Activated T-helper 9 cell treated with anti-CD3 and anti-CD28 coated beads, Interleukin-2, amount 50 U/mL, for 16 hours (primary cell): ENCODE data around the gene SCN1B.
"Not testable (repeated sequence)": the region's sequence is repeated elsewhere in the genome, so short reads cannot be mapped to it uniquely, and the experiment has no call there.

Experiments
- DNase-seq: peaks from one replicate; pipeline ENCODE4 v3.0.0-alpha.2; 2020; ENCODE audit warnings: low read depth

Gene SCN1B

DNA sequence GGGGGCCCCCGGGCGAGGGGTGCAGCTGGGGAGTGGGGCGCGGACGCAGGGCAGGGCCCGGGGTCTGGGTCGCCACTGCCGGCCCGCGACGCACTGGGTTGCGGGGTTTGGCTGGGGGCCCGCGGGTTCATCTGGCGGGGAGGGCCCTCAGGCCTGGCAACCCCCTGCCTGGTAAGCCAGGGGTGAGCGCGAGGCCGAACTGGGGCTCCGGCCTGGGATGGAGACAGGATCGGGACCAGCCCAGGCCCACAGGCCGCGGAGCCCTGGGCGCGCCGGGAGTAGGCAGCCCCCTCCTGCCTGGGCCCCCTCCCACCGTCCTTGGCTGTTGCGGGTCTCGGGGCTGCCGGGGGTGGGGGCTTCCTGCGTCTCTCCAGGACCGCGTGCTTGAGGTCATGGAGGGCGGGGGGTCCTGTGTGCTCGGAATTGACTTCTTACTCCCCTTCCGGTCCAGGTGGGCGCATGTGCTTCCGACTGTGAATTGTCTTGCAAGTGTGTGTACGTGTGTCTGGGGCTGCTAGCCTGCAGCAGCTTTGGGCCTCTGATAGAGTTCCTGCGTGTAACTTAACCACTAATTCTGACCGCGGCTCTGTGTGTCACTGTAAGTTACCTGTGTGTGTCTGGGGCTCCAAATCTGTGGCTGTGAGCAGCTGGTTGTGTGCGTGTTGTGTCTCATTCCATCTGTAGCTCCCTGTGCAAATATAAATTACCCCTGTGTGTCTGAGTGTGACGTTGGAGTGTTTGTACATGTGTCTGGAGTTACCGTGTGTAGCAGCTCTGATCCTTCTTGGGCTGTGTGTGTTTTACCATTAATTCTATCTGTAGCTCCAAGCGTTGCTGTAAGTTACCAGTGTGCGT is 29.4 kb upstream of the SCN1B start:
- DNase-seq: peak; percentile 44

DNA sequence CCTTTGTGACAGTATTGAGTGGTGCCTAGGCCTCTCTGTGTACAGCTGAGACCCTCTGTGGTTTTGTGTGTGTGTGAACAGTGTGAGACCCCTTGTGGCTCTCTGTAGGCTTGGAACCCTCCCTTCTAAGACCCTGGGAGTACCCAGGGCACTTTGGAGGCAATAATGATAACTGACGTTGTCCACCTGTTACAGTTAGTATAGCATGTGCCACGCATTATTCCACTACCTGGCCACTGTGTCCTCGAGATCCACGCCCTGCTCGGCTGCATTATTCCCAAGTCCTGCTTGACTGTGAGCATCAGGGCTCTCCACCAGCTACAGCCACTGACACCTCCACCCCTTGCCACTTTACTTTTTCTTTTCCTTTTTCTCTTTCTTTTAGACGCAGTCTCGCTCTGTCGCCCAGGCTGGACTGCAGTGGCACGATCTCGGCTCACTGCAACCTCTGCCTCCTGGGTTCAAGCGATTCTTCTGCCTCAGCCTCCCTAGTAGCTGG is 28.2 kb upstream of the SCN1B start:
- no peak for DNase-seq

DNA sequence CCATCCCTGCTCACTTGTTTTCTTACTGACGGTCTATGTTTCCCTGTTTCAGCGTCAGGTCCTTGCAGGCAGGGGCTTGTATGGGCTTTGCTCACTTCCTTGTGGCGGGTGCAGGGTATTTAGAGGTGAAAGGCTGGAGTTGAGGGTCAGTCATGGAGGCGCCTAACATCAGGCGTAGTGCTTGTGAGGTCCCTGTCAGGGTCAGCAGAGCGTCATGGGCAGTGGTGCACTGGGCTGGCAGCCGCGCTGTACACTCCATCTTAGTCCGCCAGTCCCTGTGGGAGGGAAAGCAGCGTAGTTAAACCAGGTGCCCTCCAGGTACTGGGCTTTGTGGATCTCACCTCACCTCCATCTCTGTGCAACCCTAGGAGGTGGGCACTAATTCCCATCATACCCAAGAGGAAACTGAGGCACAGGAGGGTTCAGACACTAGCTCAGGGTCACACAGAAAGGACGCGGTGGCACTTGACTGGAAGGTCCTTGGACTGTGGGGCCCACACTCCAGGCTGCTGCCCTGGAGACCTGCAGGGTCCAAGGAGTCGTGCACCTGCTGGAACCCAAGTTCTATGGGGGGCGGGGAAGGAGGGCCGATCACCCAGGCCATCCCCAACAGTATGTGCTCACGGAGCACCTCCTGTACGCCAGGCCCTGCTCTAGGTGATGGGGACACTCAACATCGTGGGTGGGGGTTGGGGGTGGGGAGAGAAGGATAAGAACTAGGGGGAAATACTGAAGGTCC is 25.6 kb upstream of the SCN1B start:
- no peak for DNase-seq

DNA sequence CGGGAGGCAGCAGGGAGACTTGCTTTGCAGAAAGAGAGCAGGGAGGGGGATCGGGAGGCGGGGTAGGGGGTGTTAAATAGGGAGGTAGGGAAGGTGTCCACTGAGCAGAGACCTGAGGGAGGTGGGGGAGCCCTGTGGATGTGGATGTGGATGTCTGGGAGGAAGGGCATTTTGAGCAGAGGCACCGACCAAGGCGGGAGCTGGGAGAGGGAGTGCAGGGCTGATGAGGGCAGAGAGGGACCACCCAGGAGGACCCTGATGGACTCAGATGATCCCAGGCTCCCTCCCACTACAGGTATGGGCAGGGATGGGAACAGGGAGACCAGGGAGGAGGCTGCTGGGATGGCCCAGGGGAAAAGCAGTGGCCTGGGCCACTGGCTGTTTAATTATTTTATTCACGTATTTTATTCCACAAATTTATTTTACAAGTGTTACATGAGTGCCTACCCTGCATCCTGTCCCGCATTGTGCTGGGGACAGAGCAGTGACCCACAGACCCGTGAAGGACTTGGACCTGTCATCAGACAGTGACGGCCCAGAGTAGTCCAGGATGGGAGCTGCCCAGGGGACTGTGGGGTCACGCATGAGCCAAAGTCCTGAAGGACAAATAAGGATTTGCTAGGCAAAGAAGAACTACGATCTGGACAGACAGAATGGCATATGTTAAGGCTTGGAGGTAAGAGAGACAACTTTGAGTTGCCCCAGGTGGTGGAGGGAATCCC is 24.9 kb upstream of the SCN1B start:
- no peak for DNase-seq

DNA sequence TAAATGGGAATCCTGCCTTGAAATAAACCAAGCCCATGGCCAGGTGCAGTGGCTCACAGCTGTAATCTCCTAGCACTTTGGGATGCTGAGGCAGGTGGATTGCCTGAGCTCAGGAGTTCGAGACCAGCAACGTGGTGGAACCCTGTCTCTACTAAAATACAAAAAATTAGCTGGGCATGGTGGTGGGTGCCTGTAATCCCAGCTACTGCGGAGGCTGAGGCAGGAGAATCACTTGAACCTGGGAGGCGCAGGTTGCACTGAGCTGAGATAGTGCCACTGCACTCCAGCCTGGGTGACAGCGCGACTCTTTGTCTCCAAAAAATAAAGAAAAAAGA is 24.3 kb upstream of the SCN1B start:
- DNase-seq: not testable (repeated sequence)

DNA sequence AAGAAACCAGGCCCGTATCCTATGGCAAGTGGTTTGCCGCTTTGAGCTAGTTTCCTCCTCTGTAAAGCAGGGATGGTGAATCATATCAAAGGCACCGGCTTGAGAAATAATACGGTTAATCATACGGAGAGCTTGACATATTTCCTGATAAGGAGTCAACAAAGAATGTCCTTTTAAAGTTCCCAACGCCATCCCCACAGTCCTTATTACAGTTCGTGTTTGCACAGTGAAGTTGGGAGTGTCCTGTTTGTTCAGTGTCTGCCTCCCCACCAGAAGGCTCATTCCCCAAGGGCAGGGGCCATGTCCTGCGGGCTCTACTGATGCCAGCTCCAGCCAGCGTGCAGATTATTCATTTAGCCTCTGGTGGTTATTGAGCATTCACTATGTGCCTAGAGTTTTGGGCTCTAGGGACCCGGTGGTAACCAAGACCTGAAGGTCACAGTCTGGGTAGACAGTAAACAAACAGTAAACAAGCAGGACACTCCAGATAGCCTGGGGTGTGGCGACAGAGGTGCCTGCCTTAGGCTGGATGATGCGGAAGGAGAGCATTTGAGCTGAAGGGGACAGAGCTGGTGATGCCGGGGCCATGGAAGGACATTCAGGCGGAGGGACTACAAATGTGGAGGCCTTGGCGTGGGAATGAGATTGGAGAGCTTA is 23.8 kb upstream of the SCN1B start:
- no peak for DNase-seq

DNA sequence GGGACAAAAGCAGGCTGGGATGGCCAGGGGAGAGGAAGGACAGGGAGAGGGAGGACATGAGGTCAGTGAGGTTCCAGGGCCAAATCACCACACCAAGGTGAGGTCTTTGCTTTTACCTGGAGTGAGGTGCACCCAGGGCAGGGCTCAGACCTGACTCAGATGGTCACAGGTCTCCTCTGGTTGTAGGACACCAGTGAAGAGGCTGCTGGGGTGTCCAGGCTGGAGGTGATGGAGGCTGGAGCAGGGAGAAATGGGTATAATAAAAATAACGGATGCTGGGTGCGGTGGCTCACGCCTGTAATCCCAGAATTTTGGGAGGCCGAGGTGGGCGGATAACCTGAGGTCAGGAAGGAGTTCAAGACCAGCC is 23.3 kb upstream of the SCN1B start:
- no peak for DNase-seq

DNA sequence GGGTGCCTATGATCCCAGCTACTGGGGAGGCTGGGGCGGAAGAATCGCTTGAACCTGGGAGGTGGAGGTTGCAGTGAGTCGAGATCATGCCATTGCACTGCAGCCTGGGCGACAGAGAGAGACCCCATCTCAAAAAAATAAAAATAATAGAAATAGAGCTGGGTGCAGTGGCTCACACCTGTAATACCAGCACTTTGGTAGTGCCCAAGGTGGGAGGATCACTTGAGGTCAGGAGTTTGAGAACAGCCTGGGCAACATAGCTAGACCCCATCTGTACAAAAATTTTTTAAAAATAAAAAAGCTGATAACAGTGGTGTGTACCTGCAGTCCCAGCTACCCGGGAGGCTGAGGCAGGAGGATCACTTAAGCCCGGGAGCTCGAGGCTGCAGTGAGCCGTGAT is 22.8 kb upstream of the SCN1B start:
- not testable (repeated sequence) for DNase-seq

DNA sequence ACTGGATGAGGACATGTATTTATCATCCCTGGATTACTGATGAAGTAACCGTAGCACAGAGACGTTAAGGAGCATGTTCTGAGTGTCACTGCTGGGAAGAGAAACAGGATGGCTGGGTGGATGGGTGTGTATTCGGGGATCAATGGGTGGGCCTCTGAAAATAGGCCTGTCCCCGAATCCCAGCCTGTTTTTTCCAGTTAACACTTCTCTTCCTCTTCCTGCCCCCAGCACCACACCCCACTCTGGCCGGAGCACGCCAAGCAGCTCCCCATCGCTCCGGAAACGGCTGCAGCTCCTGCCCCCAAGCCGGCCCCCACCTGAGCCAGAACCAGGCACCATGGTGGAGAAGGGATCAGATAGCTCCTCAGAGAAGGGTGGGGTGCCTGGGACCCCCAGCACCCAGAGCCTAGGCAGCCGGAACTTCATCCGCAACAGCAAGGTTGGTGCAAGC is 21.4 kb upstream of the SCN1B start:
- DNase-seq: no peak

DNA sequence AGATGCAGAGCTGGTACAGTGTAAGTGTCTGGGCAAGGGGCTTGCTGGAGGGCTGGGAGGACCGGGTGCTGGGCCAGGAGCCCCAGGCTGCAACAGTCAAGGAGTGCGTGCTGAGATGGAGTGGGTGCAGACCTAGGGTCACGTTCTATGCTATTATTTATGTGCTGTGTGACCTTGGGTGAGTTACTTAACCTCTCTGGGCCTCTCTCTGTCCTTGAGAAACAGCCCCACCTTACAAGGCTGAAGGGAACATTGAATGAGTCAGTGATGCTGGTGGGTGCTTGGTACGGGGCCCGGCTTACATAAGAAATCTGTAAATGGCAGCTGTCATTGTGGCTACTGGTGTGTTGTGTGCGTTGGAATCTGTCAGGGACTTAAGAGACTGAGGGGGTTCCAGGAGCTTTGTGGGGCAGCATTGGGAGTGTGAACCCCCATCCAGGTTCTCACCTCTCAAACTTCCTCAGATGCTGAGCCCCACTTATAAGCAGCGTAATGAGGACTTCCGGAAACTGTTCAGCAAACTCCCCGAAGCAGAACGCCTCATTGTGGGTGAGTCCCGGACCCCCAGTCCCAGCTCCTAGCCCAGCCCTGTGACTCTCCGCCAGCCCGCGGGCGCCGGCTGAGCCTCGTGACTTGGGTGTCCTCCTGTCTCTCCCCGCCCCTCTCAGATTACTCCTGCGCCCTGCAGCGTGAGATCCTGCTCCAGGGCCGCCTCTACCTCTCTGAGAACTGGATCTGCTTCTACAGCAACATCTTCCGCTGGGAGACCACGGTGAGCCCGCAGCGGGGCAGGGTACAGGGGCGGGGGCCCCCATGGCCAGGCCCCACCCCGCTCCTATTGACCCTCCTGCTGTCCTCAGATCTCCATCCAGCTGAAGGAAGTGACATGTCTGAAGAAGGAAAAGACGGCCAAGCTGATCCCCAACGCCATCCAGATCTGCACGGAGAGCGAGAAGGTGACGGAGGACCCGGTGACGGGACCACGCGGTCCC is 20.6 kb upstream of the SCN1B start:
- DNase-seq: no peak

DNA sequence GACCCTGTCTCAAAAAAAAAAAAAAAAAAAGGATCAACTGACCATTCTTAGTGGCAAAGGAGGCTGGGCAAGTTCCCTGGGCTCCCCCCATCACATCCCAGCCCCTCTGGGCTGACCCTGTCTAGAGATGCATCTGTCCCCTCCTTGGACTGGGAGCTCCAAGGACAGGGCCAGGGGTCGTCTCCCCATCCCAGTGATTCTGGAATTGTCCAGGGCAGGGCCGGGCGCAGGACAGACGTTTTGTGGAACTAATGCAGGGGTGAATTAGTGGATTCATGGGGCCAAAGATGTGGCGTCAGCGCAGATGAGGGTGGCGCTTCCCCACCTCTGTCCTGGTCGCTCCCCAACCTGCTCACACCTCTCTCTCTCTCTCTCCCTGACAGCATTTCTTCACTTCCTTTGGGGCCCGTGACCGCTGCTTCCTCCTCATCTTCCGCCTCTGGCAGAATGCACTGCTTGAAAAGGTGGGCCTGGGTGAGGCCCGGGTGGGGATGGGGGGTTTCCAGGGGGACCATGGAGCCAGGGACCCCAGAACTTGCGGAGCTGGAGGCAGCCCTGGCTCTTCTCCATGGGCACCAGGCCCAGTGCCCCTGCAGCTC is 19.1 kb upstream of the SCN1B start:
- DNase-seq: no peak

DNA sequence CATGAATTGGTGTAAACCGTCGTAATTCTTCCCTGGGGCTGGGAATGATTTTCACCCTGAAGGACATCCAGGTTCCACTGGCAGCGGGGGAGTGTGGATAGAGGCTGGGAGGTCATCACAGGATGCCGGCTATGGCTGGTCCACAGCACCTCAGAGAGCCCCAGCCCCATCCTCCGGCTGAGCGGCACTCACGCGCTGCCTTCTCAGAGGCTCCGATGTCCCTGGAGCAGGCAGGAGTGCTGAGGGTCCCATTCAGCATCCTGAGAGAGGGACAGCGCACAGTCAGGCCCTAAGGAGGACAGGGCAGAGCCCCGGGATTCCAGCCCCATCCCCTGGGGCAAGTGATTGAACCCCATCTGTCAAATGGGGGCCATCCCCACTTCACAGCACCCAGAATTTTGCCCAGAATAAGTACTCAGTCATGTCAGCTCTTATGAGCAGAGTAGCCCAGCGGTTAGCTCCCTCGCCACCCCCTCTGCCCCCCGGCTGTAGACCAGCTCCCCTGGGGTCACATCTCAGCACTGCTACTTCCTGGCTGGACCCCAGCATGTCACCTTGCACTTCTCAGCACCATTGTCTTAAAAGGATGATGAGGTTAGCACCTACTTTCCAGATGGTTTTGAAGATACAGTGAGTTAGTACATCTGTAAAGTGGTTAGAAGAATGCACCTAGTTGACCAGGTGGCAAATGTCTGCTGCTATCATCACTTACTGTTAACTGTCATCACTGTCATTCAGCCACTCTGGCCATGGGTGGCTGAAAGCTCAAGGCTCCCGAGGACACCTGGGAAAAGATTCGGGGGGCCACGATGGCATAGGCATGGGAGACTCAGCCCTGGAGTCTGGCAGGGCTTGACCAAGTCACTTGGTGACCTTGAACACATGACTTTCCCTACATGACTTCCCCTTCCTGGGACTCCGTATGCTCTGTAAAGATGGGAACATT is 18.3 kb upstream of the SCN1B start:
- no peak for DNase-seq

DNA sequence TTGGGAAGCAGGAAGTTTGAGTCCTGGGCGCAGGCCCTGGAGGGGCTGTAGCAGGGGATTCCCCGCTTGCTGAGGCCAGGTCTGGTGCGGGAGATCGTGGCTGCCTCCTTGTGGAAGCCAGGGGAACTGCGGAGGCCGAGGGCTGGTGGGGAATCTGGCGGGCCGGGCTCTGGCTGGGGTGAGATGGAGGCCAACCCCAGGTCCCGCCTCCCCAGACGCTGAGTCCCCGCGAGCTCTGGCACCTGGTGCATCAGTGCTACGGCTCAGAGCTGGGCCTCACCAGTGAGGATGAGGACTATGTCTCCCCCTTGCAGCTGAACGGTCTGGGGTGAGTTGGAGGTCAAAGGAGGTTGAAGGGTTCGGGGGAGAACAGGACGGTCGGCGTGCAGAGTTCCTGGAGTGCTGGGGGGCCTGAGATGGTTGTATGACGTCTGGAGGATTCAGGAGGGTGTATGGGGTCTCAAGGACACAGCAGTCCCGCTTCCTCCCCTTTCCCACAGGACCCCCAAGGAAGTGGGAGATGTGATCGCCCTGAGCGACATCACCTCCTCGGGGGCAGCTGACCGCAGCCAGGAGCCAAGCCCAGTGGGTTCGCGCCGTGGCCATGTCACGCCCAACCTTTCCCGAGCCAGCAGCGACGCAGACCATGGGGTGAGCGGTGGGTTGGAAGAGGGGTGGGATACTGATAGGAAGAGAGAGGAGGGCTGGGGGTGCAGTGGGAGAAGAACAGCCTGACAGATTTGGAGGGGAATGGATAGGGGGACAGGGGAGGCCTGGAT is 17.0 kb upstream of the SCN1B start:
- DNase-seq: peak; percentile 71

DNA sequence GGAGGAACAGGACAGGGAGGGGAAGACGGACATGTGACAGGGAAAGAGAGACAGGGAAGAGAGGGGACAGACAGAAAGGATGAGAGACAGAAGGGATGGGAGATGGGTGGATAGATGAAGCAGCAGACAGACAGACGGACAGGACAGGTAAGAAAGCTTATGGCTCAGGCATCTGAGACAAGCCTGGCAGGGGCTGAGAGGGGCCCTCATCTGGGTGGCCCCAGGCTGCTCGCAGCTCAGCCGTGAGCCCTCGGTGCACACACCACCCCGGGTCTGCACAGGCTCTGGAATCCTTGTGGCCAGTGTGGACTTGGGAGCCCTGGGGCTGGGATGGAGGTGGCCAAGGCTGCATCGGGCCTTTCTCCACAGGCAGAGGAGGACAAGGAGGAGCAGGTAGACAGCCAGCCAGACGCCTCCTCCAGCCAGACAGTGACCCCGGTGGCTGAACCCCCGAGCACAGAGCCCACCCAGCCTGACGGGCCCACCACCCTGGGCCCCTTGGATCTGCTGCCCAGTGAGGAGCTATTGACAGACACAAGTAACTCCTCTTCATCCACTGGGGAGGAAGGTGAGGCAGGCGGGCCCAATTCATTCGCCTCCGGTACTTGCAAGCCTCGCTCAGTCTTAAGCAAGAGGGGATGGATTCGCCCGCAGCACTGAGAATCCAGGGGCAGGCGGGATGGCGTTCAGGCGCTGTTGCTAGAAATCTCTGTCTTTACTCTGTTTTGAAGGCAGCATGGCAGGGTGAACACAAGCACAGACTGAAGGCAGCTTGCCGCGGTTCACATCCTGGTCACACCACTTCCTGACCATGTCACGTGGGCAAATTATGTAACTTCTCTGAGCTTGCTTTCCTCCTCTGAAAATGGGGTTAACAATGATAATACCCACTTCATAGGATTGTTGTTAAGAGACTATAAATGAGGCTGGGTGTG is 16.2 kb upstream of the SCN1B start:
- DNase-seq: peak; percentile 39

DNA sequence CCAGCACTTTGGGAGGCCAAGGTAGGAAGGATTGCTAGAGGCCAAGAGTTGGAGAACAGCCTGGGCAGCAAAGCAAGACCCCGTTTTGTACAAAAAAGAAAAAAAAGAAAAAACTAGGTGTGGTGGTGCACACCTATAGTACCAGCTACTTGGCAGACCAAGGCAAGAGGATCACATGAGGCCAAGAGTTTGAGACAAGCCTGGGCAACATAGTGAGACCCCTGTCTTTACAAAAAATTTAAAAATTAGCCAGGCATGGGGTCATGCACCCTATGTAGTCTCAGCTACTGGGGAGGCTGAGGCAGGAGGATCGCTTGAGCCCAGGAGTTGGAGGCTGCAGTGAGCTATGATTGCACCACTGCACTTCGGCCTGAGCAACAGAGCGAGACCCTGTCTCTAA is 15.5 kb upstream of the SCN1B start:
- not testable (repeated sequence) for DNase-seq

DNA sequence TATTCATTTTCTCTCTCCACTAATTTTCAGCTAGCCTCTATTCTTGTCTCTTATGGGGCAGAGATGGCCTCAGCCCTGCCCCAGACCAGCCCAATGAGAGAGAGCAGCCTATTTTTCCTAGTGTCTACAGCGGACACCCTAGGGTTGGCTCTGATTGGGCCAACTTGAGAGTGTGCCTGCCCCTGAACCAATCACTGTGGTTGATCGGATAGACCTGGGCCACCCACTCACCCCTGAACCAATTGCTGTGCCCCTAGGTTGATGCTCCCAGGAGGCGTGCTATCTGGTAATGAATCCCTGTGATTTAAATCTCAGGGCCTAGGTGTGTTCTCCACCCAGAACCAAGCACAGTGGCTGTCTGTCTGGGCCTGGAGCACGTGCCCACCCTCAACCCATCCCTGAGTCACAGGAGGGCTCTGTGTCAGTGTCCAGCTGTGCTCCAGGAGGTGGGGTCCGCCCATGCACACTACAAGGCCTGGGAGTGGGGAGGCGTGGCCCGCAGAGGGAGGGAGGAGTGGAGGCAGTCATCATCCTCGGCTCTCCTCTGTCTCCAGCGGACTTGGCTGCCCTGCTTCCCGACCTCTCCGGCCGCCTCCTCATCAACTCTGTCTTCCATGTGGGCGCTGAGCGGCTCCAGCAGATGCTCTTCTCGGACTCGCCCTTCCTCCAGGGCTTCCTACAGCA is 14.9 kb upstream of the SCN1B start:
- no peak for DNase-seq

DNA sequence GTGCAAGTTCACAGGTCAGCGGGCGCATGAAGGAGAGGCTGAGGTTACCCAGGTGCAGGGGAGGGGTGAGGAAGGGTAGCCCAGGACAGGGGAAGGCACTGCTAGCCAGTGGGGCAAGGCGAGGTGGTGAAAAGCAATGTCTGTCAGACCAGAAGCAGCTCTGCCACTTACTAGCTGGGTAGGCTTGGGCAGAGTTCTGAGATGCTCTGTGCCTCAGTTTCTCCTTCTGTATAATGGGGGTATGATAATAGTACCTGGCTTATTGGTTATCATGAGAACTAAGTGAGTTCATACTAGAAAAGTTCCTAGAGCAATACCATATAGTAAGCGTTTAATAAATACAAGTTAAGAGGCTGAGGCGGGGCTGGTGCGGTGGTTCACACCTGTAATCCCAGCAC is 14.3 kb upstream of the SCN1B start:
- no peak for DNase-seq
